Mesothelial cell of epicardium (in vitro differentiated cells): ENCODE measurements around the gene FXYD7. TPM values are rescaled to one million over a fixed set of nuclear protein-coding genes. Genes with fewer than 3 reads are reported as not detected.

Experiments
- DNase-seq, 2 experiments: peaks; one replicate each; pipeline ENCODE4 v3.0.0; 2021; ENCODE audit warnings: low spot score in 2 of 2; ENCODE audit not compliant: unreplicated experiment in 2 of 2
- H3K27ac Mint-ChIP-seq: 2 replicates; pipeline ENCODE4 v1.8.0; 2021; ENCODE audit warnings: mixed read lengths
- H3K27me3 Mint-ChIP-seq: 2 replicates; pipeline ENCODE4 v1.8.0; 2021; ENCODE audit warnings: low read depth, mixed read lengths
- H3K36me3 Mint-ChIP-seq: 2 replicates; pipeline ENCODE4 v1.8.0; 2021; ENCODE audit warnings: mixed read lengths
- H3K4me1 Mint-ChIP-seq: 2 replicates; pipeline ENCODE4 v1.8.0; 2021; ENCODE audit warnings: mixed read lengths
- H3K4me3 Mint-ChIP-seq: 2 replicates; pipeline ENCODE4 v1.8.0; 2021; ENCODE audit warnings: mild to moderate bottlenecking, moderate library complexity, mixed read lengths
- H3K9me3 Mint-ChIP-seq: 2 replicates; pipeline ENCODE4 v1.8.0; 2021; ENCODE audit warnings: mixed read lengths
- total RNA-seq: library from RNA; stranded (reverse); gene quantifications from 3 replicates; pipeline ENCODE4 v1.2.1, GENCODE V29; 2021
- TF ChIP-seq, protein P1 (sequence below): fragments of 200-600 bp; sonication (generic); IDR thresholded peaks from one replicate; pipeline ENCODE4 v1.5.0; 2021; ENCODE audit warnings: antibody characterized with exemption; ENCODE audit not compliant: unreplicated experiment

FXYD7 gene
- total RNA-seq, 1 donor from 2014 or later: 1.3 TPM

DNA sequence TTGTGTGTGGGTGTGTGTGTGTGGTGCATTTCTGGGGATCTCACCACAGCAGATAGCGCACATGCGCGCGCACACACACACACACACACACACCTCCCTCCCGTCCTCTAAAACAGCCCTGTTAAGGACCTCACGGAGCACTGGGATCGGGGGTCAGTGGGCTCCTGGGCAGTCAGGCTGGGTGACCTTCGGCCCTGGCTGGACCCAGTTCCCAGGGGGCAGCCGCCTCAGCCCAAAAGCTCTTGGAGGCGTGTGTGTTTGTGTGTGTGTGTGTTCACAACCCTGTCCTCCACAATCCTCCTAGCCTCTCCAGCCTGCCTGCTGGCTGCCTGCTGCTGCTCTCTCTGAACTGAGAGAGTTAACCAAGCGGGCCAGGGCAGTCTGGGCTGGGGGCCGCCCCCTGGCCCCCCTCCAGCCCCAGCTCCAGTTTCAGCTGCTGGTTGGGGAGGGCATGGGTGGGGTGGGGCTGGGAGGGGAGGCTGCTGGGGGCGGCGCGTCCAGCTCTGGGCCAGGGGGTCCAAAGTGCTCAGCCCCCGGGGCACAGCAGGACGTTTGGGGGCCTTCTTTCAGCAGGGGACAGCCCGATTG is 4.7 kb upstream of the FXYD7 start, which contains the start of gene FXYD1:
Gene FXYD1 (plus strand): TSS at position 520 of the 588 bp plus-strand sequence. CDS start 1,256 bp downstream, outside the sequence.
- Mint-ChIP-seq H3K4me3 (peak within 1 kb of the TSS; percentile 39), H3K9me3 (no peaks in the 10 kb centered on the region), H3K36me3 (no peaks in the 10 kb centered on the region), H3K27me3 (peaks cover 45% of the 10 kb centered on the region), H3K4me1 (peaks cover 39% of the 10 kb centered on the region), H3K27ac (no peak within 1 kb of the TSS)
- no peak for DNase-seq
- TF ChIP-seq, protein P1, sequence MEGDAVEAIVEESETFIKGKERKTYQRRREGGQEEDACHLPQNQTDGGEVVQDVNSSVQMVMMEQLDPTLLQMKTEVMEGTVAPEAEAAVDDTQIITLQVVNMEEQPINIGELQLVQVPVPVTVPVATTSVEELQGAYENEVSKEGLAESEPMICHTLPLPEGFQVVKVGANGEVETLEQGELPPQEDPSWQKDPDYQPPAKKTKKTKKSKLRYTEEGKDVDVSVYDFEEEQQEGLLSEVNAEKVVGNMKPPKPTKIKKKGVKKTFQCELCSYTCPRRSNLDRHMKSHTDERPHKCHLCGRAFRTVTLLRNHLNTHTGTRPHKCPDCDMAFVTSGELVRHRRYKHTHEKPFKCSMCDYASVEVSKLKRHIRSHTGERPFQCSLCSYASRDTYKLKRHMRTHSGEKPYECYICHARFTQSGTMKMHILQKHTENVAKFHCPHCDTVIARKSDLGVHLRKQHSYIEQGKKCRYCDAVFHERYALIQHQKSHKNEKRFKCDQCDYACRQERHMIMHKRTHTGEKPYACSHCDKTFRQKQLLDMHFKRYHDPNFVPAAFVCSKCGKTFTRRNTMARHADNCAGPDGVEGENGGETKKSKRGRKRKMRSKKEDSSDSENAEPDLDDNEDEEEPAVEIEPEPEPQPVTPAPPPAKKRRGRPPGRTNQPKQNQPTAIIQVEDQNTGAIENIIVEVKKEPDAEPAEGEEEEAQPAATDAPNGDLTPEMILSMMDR: no peak

DNA sequence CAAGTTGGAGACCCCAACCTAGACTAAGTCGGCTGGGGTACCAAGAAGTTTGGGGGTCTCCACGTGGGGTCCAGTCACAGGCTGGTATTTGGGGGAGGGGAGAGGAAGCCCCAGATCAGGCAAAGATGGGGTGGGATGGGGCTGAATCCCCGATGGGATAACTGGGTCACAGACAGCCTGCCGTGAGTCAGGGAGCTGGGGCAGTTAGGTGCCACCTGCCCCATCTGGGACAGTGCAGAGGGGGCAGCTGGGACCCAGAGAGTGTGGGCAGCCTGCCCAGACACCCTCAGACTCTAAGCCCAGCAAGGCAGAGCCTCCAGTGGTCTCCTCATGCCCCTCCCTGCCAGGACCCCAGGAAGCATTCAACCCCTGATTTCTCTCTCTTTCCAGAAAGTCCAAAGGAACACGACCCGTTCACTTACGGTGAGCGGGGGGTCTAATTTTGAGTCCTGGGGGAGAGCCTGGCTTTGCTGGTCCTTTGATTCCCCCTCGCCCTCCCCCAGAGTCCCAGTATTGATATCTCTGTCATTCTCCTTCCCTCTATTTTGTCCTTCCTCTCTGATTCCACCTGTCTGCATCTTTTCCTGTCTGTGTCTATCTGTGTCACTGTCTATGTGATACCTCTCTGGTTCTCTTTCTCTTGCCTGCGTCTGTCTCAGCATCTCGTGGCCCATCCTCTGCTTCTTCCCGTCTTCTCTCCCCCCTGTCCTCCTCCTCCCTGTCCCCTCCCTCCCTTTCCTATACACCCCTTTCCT is 2.7 kb upstream of the FXYD7 start:
- Mint-ChIP-seq H3K27me3 (peaks cover 61% of the 10 kb centered on the region), H3K36me3 (no peaks in the 10 kb centered on the region), H3K4me1 (peaks cover 52% of the 10 kb centered on the region), H3K4me3 (no peak overlapping the region), H3K27ac (no peak overlapping the region), H3K9me3 (no peaks in the 10 kb centered on the region)
- TF ChIP-seq, protein P1: no peak
- no peak for DNase-seq

DNA sequence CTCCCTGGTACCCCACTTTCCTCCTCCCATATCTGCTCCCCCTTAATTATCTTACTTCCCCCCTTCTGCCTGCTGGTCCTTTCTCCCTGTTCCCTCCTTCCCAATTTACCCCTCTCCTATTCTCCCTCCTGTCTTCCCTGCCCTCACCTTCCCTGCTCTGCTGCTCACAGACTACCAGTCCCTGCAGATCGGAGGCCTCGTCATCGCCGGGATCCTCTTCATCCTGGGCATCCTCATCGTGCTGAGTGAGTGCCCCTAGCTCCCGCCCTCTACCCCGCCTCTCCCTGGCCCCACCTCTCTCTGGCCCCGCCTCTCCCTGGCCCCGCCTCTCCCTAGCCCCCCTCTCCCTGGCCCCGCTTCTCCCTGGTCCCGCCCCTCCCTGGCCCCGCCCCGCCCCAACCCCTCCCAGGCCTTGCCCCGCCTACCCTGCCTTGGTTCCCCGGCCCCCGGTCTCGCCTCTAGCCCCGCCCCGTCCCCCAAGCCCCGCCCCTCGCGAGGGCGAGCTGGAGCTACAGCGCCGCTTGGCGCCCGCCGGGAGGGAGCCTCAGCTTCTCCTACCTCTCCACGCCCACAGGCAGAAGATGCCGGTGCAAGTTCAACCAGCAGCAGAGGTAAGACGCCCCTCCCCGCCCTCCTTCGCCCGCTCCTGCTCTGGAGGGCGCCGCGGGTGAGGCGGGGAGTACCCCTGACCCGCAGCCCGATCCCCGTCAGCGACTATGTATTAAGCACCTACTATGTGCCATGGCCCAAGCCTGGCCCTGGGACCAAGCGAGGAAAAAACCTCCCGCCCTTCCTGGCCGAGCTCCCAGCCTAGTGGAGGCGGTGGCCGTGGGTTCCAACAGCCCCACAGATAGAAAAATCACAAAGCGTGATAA is 1.9 kb upstream of the FXYD7 start:
- no peaks in the 10 kb centered on the region for H3K9me3 Mint-ChIP-seq
- H3K27ac Mint-ChIP-seq: peak overlapping the region; percentile 64
- H3K4me1 Mint-ChIP-seq: peaks cover 52% of the 10 kb centered on the region
- TF ChIP-seq, protein P1: no peak
- DNase-seq: peak; percentile 83 to 85
- H3K36me3 Mint-ChIP-seq: no peaks in the 10 kb centered on the region
- peak overlapping the region; percentile 39 for H3K4me3 Mint-ChIP-seq
- peaks cover 62% of the 10 kb centered on the region for H3K27me3 Mint-ChIP-seq

DNA sequence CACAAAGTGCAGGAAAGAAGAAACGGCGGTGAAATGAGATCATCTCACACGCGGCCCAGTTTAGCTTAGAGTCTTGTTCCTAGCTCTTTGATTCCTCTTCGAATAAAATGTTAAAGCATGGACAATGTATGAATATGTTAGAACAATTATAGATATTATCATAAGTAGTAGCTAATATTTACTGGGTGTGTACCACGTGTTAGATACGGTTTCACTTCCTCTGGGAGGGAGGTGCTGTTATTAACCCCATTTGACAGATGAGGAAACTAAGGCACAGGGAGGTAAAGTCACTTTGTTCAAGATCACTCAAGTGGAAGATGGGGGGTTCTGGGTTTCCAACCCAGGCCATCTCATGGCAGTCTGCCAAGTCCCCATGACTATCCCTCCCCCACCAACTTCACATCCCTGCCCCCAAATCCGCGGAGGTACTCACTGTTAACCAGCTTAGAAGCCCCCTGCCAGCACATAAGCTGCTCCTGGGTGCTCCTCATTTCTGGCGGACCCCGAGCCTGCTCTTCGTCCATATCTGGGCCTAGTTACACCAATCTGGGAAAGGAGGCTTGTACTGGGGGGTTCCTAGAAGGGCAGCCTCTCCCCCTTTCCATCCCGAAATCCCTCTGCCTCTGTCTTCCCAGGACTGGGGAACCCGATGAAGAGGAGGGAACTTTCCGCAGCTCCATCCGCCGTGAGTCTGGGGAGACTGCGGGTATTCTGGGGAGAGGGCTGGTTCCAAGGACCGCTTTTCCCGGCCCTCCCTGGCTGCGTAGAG is 1.0 kb upstream of the FXYD7 start:
- TF ChIP-seq, protein P1: no peak
- peaks cover 52% of the 10 kb centered on the region for H3K4me1 Mint-ChIP-seq
- H3K27ac Mint-ChIP-seq: no peak overlapping the region
- H3K9me3 Mint-ChIP-seq: no peaks in the 10 kb centered on the region
- H3K4me3 Mint-ChIP-seq: peak overlapping the region; percentile 44
- peaks cover 62% of the 10 kb centered on the region for H3K27me3 Mint-ChIP-seq
- no peaks in the 10 kb centered on the region for H3K36me3 Mint-ChIP-seq
- DNase-seq: no peak
